ENCODE results near the gene GPN1.

DNA sequence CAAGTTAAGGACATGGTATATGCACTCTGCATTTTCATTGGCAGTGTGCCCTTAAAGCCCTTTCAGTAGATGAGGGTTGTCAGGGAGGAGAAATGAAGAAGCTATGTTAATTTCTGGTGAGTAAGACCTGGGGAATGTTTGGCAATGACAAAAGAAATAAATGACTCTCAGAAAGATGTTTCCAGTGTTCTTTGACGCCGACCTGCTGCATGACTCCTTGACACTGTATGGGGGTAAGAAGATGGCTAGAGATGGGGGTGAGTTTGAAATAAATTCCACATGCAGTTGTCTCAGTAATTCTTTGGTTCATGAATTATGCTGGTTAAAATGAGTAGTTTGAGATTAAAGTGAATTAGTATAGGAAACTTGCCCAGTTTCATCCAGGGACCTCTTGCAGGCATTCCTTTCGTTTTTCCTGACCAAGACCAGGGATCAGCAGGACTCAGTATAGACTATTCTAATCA, 5.9 kb upstream of the GPN1 start:
- TF ChIP-seq, protein P1, sequence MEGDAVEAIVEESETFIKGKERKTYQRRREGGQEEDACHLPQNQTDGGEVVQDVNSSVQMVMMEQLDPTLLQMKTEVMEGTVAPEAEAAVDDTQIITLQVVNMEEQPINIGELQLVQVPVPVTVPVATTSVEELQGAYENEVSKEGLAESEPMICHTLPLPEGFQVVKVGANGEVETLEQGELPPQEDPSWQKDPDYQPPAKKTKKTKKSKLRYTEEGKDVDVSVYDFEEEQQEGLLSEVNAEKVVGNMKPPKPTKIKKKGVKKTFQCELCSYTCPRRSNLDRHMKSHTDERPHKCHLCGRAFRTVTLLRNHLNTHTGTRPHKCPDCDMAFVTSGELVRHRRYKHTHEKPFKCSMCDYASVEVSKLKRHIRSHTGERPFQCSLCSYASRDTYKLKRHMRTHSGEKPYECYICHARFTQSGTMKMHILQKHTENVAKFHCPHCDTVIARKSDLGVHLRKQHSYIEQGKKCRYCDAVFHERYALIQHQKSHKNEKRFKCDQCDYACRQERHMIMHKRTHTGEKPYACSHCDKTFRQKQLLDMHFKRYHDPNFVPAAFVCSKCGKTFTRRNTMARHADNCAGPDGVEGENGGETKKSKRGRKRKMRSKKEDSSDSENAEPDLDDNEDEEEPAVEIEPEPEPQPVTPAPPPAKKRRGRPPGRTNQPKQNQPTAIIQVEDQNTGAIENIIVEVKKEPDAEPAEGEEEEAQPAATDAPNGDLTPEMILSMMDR (conservative IDR thresholded peaks at IDR 0.05): no peak
- TF ChIP-seq EZH2 (IDR thresholded peaks at IDR 0.05; ENCODE audit: low read depth): no peak
